Measurements from ENCODE around the gene RPS3. TPM values are rescaled to one million over a fixed set of nuclear protein-coding genes. Genes with fewer than 3 reads are reported as not detected.

Gene RPS3
- total and polyA plus RNA-seq, 2 experiments from 2014 or later, result 1,745 to 2,793 TPM

DNA sequence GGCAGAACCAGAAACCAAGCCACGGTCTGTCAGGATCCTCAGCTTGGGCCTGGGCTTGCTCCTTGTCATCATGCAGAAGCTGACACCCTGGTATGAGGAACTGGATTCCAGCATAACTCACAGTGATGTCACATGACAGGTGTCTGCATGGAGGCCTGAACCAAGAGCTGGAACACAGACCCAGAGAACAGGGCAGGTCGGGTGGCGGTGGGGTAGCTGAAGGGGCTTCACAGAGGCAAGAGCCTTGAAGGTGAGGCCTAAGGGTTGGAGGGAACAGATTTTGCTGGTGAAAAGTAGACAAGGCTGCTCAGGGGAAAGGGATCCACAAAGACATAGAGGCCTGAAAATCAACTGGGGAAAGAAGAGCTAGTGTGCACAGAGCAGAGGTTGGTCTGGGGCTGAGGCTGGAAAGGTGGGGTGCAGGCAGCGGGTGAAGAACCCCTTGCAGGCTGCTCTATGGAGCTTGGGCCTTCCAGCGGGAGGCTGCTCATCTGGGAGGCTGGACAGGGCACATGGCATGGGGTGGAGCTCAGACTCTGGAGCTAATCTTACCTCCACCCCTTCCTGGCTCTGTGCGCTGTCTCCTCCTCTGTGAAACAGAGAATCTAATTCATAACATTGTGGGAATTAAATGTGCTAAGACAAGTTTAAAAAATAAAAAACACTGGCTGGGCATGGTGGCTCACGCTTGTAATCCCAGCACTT, 18.4 kb upstream of the RPS3 start:
- TF ChIP-seq, protein P1, sequence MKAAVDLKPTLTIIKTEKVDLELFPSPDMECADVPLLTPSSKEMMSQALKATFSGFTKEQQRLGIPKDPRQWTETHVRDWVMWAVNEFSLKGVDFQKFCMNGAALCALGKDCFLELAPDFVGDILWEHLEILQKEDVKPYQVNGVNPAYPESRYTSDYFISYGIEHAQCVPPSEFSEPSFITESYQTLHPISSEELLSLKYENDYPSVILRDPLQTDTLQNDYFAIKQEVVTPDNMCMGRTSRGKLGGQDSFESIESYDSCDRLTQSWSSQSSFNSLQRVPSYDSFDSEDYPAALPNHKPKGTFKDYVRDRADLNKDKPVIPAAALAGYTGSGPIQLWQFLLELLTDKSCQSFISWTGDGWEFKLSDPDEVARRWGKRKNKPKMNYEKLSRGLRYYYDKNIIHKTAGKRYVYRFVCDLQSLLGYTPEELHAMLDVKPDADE (IDR thresholded peaks at IDR 0.05), result no peak
- TF ChIP-seq EZH2 (IDR thresholded peaks at IDR 0.05; ENCODE audit: low read depth, unreplicated experiment), result no peak
- TF ChIP-seq, protein P2, sequence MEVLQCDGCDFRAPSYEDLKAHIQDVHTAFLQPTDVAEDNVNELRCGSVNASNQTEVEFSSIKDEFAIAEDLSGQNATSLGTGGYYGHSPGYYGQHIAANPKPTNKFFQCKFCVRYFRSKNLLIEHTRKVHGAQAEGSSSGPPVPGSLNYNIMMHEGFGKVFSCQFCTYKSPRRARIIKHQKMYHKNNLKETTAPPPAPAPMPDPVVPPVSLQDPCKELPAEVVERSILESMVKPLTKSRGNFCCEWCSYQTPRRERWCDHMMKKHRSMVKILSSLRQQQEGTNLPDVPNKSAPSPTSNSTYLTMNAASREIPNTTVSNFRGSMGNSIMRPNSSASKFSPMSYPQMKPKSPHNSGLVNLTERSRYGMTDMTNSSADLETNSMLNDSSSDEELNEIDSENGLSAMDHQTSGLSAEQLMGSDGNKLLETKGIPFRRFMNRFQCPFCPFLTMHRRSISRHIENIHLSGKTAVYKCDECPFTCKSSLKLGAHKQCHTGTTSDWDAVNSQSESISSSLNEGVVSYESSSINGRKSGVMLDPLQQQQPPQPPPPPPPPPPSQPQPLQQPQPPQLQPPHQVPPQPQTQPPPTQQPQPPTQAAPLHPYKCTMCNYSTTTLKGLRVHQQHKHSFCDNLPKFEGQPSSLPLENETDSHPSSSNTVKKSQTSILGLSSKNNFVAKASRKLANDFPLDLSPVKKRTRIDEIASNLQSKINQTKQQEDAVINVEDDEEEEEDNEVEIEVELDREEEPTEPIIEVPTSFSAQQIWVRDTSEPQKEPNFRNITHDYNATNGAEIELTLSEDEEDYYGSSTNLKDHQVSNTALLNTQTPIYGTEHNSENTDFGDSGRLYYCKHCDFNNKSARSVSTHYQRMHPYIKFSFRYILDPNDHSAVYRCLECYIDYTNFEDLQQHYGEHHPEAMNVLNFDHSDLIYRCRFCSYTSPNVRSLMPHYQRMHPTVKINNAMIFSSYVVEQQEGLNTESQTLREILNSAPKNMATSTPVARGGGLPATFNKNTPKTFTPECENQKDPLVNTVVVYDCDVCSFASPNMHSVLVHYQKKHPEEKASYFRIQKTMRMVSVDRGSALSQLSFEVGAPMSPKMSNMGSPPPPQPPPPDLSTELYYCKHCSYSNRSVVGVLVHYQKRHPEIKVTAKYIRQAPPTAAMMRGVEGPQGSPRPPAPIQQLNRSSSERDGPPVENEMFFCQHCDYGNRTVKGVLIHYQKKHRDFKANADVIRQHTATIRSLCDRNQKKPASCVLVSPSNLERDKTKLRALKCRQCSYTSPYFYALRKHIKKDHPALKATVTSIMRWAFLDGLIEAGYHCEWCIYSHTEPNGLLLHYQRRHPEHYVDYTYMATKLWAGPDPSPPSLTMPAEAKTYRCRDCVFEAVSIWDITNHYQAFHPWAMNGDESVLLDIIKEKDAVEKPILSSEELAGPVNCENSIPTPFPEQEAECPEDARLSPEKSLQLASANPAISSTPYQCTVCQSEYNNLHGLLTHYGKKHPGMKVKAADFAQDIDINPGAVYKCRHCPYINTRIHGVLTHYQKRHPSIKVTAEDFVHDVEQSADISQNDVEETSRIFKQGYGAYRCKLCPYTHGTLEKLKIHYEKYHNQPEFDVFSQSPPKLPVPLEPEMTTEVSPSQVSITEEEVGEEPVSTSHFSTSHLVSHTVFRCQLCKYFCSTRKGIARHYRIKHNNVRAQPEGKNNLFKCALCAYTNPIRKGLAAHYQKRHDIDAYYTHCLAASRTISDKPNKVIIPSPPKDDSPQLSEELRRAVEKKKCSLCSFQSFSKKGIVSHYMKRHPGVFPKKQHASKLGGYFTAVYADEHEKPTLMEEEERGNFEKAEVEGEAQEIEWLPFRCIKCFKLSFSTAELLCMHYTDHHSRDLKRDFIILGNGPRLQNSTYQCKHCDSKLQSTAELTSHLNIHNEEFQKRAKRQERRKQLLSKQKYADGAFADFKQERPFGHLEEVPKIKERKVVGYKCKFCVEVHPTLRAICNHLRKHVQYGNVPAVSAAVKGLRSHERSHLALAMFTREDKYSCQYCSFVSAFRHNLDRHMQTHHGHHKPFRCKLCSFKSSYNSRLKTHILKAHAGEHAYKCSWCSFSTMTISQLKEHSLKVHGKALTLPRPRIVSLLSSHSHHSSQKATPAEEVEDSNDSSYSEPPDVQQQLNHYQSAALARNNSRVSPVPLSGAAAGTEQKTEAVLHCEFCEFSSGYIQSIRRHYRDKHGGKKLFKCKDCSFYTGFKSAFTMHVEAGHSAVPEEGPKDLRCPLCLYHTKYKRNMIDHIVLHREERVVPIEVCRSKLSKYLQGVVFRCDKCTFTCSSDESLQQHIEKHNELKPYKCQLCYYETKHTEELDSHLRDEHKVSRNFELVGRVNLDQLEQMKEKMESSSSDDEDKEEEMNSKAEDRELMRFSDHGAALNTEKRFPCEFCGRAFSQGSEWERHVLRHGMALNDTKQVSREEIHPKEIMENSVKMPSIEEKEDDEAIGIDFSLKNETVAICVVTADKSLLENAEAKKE (CRISPR knock-in tag; IDR thresholded peaks at IDR 0.05), result no peak
- TF ChIP-seq CREB1 (CRISPR knock-in tag; IDR thresholded peaks at IDR 0.05; ENCODE audit: low read depth), result no peak
- no peak for TF ChIP-seq JUNB (IDR thresholded peaks at IDR 0.05; ENCODE audit: unreplicated experiment)
- TF ChIP-seq, protein P3, sequence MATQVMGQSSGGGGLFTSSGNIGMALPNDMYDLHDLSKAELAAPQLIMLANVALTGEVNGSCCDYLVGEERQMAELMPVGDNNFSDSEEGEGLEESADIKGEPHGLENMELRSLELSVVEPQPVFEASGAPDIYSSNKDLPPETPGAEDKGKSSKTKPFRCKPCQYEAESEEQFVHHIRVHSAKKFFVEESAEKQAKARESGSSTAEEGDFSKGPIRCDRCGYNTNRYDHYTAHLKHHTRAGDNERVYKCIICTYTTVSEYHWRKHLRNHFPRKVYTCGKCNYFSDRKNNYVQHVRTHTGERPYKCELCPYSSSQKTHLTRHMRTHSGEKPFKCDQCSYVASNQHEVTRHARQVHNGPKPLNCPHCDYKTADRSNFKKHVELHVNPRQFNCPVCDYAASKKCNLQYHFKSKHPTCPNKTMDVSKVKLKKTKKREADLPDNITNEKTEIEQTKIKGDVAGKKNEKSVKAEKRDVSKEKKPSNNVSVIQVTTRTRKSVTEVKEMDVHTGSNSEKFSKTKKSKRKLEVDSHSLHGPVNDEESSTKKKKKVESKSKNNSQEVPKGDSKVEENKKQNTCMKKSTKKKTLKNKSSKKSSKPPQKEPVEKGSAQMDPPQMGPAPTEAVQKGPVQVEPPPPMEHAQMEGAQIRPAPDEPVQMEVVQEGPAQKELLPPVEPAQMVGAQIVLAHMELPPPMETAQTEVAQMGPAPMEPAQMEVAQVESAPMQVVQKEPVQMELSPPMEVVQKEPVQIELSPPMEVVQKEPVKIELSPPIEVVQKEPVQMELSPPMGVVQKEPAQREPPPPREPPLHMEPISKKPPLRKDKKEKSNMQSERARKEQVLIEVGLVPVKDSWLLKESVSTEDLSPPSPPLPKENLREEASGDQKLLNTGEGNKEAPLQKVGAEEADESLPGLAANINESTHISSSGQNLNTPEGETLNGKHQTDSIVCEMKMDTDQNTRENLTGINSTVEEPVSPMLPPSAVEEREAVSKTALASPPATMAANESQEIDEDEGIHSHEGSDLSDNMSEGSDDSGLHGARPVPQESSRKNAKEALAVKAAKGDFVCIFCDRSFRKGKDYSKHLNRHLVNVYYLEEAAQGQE (IDR thresholded peaks at IDR 0.05; ENCODE audit: unreplicated experiment), result no peak
- TF ChIP-seq EZH2phosphoT487 (IDR thresholded peaks at IDR 0.05; ENCODE audit: unreplicated experiment), result no peak
- no peak for TF ChIP-seq ZNF331 (CRISPR knock-in tag; IDR thresholded peaks at IDR 0.05; ENCODE audit: low read depth)
- TF ChIP-seq ZNF114 (CRISPR knock-in tag; IDR thresholded peaks at IDR 0.05), result no peak
- no peak for TF ChIP-seq NANOG (IDR thresholded peaks at IDR 0.05; ENCODE audit: borderline replicate concordance)
- TF ChIP-seq, protein P4, sequence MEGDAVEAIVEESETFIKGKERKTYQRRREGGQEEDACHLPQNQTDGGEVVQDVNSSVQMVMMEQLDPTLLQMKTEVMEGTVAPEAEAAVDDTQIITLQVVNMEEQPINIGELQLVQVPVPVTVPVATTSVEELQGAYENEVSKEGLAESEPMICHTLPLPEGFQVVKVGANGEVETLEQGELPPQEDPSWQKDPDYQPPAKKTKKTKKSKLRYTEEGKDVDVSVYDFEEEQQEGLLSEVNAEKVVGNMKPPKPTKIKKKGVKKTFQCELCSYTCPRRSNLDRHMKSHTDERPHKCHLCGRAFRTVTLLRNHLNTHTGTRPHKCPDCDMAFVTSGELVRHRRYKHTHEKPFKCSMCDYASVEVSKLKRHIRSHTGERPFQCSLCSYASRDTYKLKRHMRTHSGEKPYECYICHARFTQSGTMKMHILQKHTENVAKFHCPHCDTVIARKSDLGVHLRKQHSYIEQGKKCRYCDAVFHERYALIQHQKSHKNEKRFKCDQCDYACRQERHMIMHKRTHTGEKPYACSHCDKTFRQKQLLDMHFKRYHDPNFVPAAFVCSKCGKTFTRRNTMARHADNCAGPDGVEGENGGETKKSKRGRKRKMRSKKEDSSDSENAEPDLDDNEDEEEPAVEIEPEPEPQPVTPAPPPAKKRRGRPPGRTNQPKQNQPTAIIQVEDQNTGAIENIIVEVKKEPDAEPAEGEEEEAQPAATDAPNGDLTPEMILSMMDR (conservative IDR thresholded peaks at IDR 0.05; ENCODE audit: low read depth in 2 of 2), result no peak
- TF ChIP-seq STAT1 (IDR thresholded peaks at IDR 0.05; ENCODE audit: unreplicated experiment), result no peak
- no peak for TF ChIP-seq POLR2AphosphoS5 (IDR thresholded peaks at IDR 0.05; ENCODE audit: low read depth)
- DNase-seq (ENCODE audit: low spot score) (no peak), ATAC-seq (no peak)
- Mint-ChIP-seq H3K27ac (no peak overlapping the region; the same call in 1 of the 2 replicates), H3K36me3 (ENCODE audit: low read depth) (no peaks in the 10 kb centered on the region), H3K27me3 (ENCODE audit: insufficient read depth, low read depth, poor library complexity) (peaks cover 8% of the 10 kb centered on the region), H3K4me3 (no peak overlapping the region), H3K9me3 (no peaks in the 10 kb centered on the region), H3K4me1 (peaks cover 18% of the 10 kb centered on the region)
- Histone ChIP-seq H3K4me2 (no peak overlapping the region), H3F3A (replicated peaks; ENCODE audit: low read depth) (no peaks in the 10 kb centered on the region), H3K9me2 (ENCODE audit: insufficient read depth) (no peaks in the 10 kb centered on the region), H4K20me1 (replicated peaks; ENCODE audit: insufficient read depth) (no peaks in the 10 kb centered on the region), H3K36me3 (ENCODE audit: insufficient read depth) (no peaks in the 10 kb centered on the region), H3K27me3 (ENCODE audit: insufficient read depth) (no peaks in the 10 kb centered on the region), H2AFZ (peak overlapping the region; percentile 47; the same call in 1 of the 2 replicates), H3K4me1 (ENCODE audit: insufficient read depth) (no peaks in the 10 kb centered on the region; the same call in 1 of the 2 replicates), H3K79me2 (replicated peaks; ENCODE audit: insufficient read depth) (no peaks in the 10 kb centered on the region), H3K4me3 (no peak overlapping the region), H3K27ac (ENCODE audit: low read depth) (no peak overlapping the region)
